Measurements from ENCODE around the gene PLS1. TPM values are rescaled to one million over a fixed set of nuclear protein-coding genes. Genes with fewer than 3 reads are reported as not detected.
"Not testable (repeated sequence)": the region's sequence is repeated elsewhere in the genome, so short reads cannot be mapped to it uniquely, and the experiment has no call there.

PLS1 gene
- total RNA-seq, 4 donors from 2014 or later: 13.3 to 21.3 (median 16.8) TPM

- no peak for DNase-seq
- intact Hi-C loops (cut with DNase I): no loop called here
- Histone ChIP-seq H3K4me3 (replicated peaks in 1 of 3) (no peak overlapping the region), H3K4me1 (no peaks in the 10 kb centered on the region), H3K27ac (no peak overlapping the region), H3K27me3 (no peaks in the 10 kb centered on the region), H3K9me3 (no peaks in the 10 kb centered on the region), H3K36me3 (no peaks in the 10 kb centered on the region)
- no peak for TF ChIP-seq POLR2A (IDR thresholded peaks at IDR 0.05)
- TF ChIP-seq CTCF (IDR thresholded peaks at IDR 0.05): no peak
Measured at GRCh38 chr3:142738396-142738795, 142.2 kb downstream of the PLS1 start.

GRCh38 chr3:142746646-142747045 lies 150.5 kb downstream of the PLS1 start:
- intact Hi-C loops (cut with DNase I): no loop called here
- no peak for DNase-seq
- Histone ChIP-seq H3K27ac (no peak overlapping the region), H3K4me1 (no peaks in the 10 kb centered on the region), H3K9me3 (no peaks in the 10 kb centered on the region), H3K4me3 (replicated peaks in 1 of 3) (no peak overlapping the region), H3K27me3 (no peaks in the 10 kb centered on the region), H3K36me3 (peaks cover 0 to 10% of the 10 kb centered on the region in 2 donors)
- 94 to 96% methylated on average over 7 of the region's 7 CpGs for WGBS, 2 donors
- TF ChIP-seq CTCF (IDR thresholded peaks at IDR 0.05): no peak
- TF ChIP-seq POLR2A (IDR thresholded peaks at IDR 0.05): no peak

- H3K9me3 ChIP-seq; H3K27me3 ChIP-seq; H3K4me3 ChIP-seq (replicated peaks in 1 of 3); H3K4me1 ChIP-seq; intact Hi-C loops (cut with DNase I); DNase-seq; H3K27ac ChIP-seq: not testable (repeated sequence)
- WGBS, 2 donors: 97 to 98% methylated on average over 4 of the region's 4 CpGs
- peaks cover 0 to 10% of the 10 kb centered on the region in 2 donors for H3K36me3 ChIP-seq
Measured at GRCh38 chr3:142750531-142750930, 154.3 kb downstream of the PLS1 start.

- H3K27ac ChIP-seq; H3K4me3 ChIP-seq (replicated peaks in 1 of 3); H3K9me3 ChIP-seq; intact Hi-C loops (cut with DNase I); H3K4me1 ChIP-seq; DNase-seq; H3K27me3 ChIP-seq: not testable (repeated sequence)
- peaks cover 0 to 10% of the 10 kb centered on the region in 2 donors for H3K36me3 ChIP-seq
- WGBS, 2 donors: 85 to 93% methylated on average over 4 of the region's 4 CpGs
Measured at GRCh38 chr3:142752605-142753004, 156.4 kb downstream of the PLS1 start.

- Histone ChIP-seq H3K9me3 (no peaks in the 10 kb centered on the region), H3K36me3 (peaks cover 0 to 4% of the 10 kb centered on the region in 2 donors), H3K4me3 (replicated peaks in 1 of 3) (no peak overlapping the region), H3K27ac (no peak overlapping the region), H3K4me1 (no peaks in the 10 kb centered on the region), H3K27me3 (no peaks in the 10 kb centered on the region)
- WGBS, 2 donors: 90 to 93% methylated on average over 1 of the region's 1 CpG
- TF ChIP-seq CTCF (IDR thresholded peaks at IDR 0.05) (no peak), POLR2A (IDR thresholded peaks at IDR 0.05) (no peak)
- DNase-seq: no peak
- intact Hi-C loops (cut with DNase I): no loop called here
Measured at GRCh38 chr3:142754494-142754893, 158.3 kb downstream of the PLS1 start.

Small RNA genes within 50 kb of the gene (small RNA-seq; reads per million reads assigned to genes)
- gene RNA5SP143: not detected

Other genes starting within 250 kb of the PLS1 start
- 100 to 1,000 TPM in 1 of 4 donors, 10 to 100 TPM in 3; 43.2 to 148 (median 61.8) TPM for gene XRN1, start 148.4 kb upstream of the PLS1 start, total RNA-seq
- gene ATR, start 17.7 kb upstream of the PLS1 start, total RNA-seq: 10 to 100 TPM; 38.7 to 62.1 (median 46.3) TPM
- gene TRPC1, start 127.6 kb downstream of the PLS1 start, total RNA-seq: 10 to 100 TPM; 18.2 to 22.5 (median 20.4) TPM